HG02678 (cell line): ENCODE data around the gene SERF2.
"Not testable (repeated sequence)": the region's sequence is repeated elsewhere in the genome, so short reads cannot be mapped to it uniquely, and the experiment has no call there.

Experiments used
- ATAC-seq: cut with Tn5 transposase; IDR thresholded peaks from one replicate; pipeline ENCODE4 v1.9.1; 2021; ENCODE audit warnings: mild to moderate bottlenecking, moderate library complexity; ENCODE audit not compliant: unreplicated experiment

The SERF2 gene

DNA sequence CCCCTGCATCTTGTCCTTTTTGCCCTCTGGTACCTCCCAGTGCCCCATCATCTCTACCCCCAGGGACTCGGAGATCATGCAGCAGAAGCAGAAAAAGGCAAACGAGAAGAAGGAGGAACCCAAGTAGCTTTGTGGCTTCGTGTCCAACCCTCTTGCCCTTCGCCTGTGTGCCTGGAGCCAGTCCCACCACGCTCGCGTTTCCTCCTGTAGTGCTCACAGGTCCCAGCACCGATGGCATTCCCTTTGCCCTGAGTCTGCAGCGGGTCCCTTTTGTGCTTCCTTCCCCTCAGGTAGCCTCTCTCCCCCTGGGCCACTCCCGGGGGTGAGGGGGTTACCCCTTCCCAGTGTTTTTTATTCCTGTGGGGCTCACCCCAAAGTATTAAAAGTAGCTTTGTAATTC, 1.5 kb downstream of the SERF2 start:
- ATAC-seq, result no peak

DNA sequence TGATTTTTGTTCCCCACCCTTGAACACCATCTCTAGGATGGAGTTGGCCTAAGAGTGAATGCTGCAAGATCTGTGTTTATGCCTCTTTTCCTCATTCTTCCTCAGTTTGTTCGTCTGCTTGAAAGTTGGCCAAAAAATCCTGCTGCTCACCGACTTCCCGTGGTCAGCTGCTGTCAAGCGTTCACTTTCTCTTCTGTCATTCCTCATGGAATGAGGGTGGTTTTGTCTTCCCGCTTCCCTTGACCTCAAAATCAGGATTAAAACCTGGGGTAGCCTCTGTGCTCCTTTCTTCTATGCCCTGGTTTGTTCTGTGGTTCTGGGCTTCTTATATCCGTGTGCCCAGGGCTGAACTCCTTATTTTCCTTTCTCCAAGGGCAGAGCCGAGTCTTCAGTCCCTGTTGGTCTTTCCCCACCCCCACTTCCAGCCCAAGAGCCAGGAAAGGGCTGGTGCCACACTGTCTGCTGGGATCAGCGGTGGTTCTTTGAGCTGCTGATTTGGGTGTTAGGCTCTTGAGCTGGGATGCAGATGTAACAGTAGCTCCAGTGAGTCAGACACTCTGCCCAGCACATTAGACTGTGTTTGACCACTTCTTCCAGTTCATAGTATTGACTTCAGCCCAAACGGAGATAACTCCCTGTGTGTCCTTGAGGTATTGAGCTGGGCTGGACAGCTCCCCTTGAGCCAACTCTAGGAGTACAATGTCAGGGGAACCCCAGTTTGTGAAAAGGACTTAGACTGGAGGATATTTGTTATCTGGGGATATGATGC, 2.3 kb downstream of the SERF2 start:
- no peak for ATAC-seq

- no peak for ATAC-seq
These were observed 3.1 kb downstream of the SERF2 start for GRCh38 chr15:43795197-43795596.

DNA sequence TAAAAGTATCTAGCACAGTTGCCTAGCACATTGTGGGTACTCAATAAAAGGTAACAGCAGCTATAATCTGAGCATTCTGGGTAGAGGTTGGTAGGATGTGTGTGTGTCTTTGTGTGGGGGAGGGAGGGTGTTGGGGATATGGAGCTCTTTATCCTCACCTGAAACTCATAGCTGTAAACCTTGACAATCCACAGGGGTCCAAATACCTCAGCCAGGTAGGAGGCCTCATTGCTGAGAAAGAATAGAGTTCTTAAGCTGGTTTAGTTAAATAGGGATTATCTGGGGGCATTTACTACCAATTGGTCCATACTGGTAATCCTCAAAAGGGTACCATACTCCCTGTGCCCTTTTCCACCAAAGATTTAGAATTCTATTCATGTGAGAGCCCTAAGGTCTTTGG, 3.9 kb downstream of the SERF2 start:
- no peak for ATAC-seq

DNA sequence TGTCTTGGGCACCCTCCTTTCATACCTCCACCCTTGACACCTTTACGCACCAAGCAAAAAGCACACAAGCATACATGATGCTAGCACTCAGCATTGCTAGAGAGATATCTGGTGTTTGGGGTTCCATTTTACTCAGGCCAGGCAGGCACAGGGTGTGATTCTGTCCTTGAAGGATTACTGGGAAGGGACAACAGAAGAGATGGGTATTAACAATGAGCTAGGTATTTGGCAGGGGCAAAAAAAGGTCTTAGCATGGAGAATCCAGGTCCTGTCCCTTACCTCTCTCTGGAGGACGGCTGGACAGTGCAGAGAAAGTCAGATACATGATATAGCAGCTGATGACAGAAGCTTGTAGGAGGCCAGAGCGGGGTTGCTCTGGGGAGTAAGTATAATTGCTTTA, 4.4 kb downstream of the SERF2 start:
- no peak for ATAC-seq

GRCh38 chr15:43799209-43799944, 7.3 kb downstream of the SERF2 start:
- no peak for ATAC-seq

DNA sequence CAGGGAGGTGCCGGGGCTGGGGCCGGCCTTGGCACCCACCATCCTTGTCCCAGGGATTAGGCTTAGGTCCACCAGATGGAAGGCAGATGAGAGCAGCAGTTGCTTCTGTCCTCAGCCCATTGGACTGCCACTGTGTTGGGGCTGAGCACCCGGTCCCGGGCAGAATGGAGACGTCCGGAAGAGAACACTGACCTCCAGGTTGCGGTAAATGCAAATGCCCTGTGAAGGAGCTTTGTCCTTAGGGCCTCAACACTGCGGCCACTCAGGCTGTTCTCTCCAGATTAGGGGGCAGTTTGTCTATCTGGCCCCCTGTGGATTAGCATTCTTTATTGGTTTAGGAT, 7.8 kb downstream of the SERF2 start, which contains the start of gene SERINC4:
SERINC4 (minus strand) TSS at position 276 of the 341 bp plus-strand sequence; CDS start at position 42, 234 bp downstream.
- ATAC-seq, result no peak

- peak; percentile 95 for ATAC-seq
These were observed 8.4 kb downstream of the SERF2 start, which contains the start of gene HYPK for GRCh38 chr15:43800286-43801141. Gene HYPK (plus strand): TSS chr15:43800599. CDS start chr15:43800623, 24 bp downstream.

DNA sequence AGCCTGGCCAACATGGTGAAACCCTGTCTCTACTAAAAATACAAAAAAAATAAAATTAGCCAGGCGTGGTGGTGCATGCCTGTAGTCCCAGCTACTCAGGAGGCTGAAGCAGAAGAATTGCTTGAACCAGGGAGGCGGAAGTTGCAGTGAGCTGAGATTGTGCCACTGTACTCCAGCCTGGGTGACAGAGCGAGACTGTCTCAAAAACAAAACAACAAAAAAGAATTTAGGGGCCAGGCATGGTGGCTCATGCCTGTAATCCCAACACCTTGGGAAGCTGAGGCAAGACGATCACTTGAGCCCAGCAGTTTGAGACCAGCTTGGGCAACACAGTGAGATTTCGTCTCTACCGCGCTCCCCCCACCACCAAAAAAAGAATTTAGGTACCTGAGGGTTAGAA, 10.6 kb downstream of the SERF2 start:
- ATAC-seq, result not testable (repeated sequence)

DNA sequence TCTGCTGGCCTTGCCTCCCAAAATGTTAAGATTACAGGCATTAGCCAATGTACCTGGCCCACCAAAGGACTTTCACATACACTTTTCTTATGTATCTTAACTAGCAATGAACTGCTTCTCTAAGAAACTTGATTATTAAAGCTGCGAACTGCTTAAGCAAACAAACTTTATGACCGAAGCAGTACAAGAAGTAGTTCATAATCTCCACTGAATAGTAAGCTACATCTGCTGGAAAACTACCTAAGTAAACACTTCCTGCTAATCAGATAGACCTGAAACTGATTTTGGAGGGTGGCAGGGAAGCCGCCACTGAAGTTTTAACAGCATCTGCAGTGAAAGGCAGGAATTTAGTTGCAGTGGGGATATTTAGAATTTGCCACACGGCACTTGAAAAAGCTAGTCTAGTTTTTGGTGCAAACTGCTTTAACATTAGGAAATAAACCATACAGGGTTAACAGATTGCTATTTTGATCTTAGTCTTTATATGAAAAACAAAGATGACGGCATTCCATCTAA, 16.4 kb downstream of the SERF2 start:
- ATAC-seq, result no peak

- peak; percentile 62 for ATAC-seq
These were observed 17.0 kb downstream of the SERF2 start for GRCh38 chr15:43808960-43809678.

- not testable (repeated sequence) for ATAC-seq
These were observed 22.9 kb downstream of the SERF2 start for GRCh38 chr15:43815064-43815463.

GRCh38 chr15:43821505-43821904, 29.4 kb downstream of the SERF2 start:
- no peak for ATAC-seq

GRCh38 chr15:43824302-43825246, 32.5 kb downstream of the SERF2 start, which contains the start of gene MFAP1:
Gene MFAP1 (minus strand): TSS chr15:43824690. CDS start chr15:43824569, 121 bp downstream.
- peak; percentile 75 for ATAC-seq

DNA sequence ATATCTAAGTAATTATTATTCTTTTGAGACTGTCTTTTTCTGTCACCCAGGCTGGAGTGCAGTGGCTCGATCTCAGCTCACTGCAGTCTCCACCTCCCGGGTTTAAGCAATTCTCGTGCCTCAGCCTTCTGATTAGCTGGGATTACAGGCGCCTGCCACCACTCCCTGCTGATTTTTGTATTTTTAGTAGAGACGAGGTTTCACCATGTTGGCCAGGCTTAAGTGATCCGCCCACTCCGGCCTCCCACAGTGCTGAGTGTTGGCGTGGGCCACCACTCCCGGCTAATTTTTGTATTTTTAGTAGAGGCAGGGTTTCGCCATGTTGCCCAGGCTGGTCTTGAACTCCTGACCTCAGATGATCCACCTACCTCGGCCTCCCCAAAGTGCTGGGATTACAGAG, 33.2 kb downstream of the SERF2 start:
- not testable (repeated sequence) for ATAC-seq

DNA sequence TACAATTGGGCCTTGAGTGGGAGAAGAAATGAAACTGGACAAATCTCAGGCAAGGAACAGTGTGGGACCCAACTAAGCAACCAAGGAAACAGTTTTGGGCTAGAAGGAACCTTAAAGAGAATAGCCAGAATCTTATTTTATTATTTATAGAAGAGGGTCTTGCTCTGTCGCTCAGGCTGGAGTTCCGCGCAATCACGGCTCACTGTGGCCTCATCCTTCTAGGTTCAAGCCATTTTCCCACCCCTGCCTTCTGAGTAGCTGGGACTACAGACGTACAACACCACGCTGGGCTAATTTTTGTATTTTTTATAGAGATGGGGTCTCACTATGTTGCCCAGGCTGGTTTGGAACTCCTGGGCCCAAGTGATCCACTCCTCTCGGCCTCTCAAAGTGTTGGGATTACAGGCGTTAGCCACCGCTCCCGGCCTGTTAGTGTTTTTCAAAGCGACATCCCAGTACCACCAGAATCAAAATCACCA, 33.9 kb downstream of the SERF2 start:
- no peak for ATAC-seq

GRCh38 chr15:43826508-43827341, 34.6 kb downstream of the SERF2 start, which contains the start of gene WDR76:
Gene WDR76 (plus strand): TSS chr15:43827002. CDS start chr15:43827033, 31 bp downstream.
- peak; percentile 64 for ATAC-seq
